T-helper 22 cell (primary cell): Measurements from ENCODE around the gene SLC5A1.

ENCODE experiments used
- DNase-seq: peaks from one replicate; pipeline ENCODE4 v3.0.0-alpha.2; 2020; ENCODE audit warnings: low read depth

Gene SLC5A1

GRCh38 chr22:32042924-32043323, at the start of gene SLC5A1:
Gene SLC5A1, plus strand, starts transcription at chr22:32043261. Its CDS starts 21 bp downstream, at chr22:32043282.
- no peak for DNase-seq

DNA sequence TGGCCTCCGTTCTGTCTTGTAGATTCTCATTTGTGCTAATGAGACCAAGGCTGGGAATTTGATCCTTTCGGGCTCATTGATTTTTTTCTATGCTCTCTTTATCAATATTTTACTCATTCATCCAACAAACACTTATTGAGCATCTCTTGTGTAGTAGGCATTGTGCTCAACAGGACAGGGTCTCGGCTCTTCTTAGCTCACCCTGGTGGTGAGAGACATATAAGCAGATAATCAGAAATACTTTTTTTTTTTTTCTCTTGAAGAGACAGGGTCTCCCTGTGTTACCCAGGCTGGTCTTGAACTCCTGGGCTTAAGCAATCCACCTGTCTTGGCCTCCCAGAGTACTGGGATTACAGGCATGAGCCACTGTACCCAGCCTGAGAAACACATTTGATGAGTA, 48.0 kb upstream of the SLC5A1 start:
- no peak for DNase-seq

- DNase-seq = no peak
Measured at GRCh38 chr22:31995807-31996206, 47.3 kb upstream of the SLC5A1 start.

GRCh38 chr22:31998784-31999385, 44.2 kb upstream of the SLC5A1 start:
- no peak for DNase-seq

DNA sequence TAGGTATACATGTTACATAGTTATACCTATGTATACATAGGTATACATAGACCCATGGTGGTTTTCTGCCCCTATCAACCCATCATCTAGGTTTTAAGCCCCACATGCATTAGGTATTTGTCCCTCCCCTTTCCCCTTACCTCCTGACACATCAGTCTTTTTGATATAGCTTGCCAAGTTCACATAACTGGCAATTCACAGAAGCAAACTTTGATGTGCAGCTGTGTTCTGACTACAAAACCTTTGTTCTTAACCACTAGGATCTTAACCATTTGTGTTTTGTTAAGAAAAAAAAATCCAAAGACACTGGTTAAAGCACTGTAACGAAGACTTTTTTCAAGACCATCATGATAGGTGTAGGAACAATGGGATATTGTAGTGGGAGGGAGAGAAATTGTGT, 42.9 kb upstream of the SLC5A1 start:
- DNase-seq = no peak

- DNase-seq = no peak
Measured at GRCh38 chr22:32005453-32005852, 37.6 kb upstream of the SLC5A1 start.

- no peak for DNase-seq
Measured at GRCh38 chr22:32013200-32013599, 29.9 kb upstream of the SLC5A1 start.

DNA sequence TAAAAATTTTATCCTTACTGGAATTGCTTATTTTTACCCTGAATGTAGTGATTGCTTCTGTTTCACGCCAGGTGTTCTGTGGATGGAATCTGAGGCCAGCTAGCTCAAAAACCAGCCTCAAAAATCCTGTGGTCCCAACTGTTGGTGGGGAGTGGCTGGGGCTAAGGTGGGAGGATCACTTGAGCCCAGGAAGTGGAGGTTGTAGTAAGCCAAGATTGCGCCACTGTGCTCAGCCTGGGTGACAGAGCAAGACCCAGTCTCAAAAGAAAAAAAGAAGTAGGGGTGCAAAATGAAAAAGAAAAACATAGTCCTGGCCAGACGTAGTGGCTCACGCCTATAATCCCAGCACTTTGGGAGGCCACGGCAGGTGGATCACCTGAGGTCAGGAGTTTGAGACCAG, 27.0 kb upstream of the SLC5A1 start:
- no peak for DNase-seq

DNA sequence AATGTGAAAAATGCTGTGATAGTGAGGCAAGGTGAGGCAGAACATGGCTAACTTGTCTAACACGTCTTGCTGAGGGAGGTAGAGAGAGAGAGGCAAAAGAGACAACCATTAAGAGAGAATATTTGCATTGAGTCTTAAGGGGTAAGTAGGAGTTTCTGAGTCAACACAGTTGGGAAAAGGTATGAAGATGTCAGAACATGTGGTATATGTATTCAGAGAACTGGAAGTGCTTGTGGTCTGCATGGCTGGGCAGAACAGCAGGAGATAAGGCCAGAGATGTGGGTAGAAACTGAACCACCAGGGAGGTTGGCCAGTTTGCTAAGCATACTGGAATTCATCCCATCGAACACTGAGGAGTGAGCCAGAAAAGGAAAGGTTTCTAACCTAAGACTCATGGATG, 25.0 kb upstream of the SLC5A1 start:
- DNase-seq = no peak

GRCh38 chr22:32020117-32020516, 22.9 kb upstream of the SLC5A1 start:
- DNase-seq = no peak

GRCh38 chr22:32021716-32022115, 21.3 kb upstream of the SLC5A1 start:
- no peak for DNase-seq

DNA sequence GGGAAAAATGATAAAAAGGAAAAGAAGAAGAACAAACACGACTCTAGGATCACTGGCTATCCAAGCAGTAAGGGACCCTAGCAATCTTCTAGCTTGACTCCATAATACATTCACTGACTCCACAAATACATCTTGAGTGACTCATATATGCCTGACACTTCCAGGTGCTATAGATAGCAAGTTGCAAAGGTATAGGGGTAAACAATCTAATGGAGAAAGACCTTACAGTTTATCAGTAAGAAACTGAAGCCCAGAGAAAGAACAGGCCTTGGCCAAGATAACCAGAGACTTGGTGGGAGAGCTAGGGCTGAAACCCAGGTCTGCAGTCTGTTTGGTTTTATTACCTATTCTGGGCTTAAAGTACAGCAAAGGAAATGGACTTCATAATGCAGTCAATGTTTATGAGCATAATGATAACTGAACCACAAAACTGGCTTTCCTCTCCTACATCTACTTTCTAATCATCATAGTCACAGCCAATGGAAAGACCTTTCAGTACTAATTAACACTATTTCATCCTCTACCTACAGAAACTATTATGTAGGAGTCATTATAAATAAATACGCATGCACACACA, 19.7 kb upstream of the SLC5A1 start:
- no peak for DNase-seq

DNA sequence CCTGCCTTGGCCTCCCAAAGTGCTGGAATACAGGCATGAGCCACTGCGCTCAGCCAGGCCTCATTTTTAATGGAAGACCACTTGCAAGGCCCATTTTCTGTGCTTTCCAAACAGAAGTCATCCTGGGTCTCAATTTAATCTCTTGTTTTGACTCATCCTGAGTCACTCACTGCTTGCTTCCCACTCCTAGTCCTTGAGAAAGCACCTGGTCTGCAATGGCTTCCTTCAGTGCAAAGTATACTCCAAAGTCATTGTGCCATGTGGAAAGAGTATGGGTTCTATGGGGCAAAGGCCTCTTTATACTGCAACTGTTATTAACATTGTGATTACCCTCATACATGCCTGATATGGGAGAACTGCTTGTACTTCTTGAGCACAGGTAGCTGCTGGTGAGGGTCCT, 18.3 kb upstream of the SLC5A1 start:
- DNase-seq = no peak

DNA sequence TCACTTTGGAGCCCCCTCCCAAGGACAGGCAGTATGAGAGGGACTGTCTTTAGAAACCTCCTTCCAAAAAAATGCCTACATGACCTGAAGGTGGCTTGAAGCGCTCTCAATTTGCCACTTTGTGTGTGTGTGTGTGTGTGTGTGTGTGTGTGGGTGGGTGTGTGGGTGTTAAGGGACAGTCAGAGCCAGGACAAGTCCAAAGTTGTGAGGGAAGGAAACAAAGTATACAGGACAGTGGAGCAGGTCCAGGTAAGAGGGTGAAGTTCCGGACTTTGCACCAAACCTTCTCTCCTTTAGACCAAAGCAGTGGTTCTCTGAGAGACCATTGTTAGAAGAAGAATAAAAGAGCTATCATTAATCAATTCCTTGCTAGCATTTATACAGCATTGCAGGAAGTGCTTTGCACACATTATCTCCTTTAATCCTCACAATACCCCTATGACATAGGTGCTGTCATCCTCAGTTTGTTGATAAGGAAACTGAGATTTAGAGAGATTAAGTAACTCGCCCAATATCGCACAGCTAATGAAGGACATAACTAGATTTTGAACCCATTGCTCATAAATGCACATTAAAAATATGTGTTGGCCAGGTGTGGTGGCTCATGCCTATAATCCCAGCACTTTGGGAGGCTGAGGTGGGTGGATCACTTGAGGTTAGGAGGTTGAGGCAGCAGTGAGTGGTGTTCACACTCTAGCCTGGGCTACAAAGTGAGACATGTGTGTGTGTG, 12.4 kb upstream of the SLC5A1 start:
- no peak for DNase-seq

DNA sequence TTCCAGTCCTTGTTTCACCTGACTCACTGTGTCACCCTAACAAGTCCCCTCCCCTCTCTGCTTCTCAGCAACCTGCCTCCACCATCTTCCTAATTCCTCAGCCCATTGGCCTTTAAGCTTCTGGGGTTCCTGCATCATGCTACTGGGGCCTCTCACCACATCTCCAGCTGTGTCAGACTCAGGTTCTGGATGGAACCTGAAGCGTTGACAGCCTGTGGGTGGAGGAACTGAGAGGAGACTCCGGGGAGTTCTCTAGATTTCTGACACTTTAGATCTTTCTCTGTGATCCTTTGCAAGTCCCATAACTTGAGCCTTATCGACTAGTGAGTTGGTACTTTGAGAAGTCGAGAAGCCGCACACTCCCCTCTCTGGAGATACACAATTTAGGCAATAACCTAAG, 11.6 kb upstream of the SLC5A1 start:
- no peak for DNase-seq

GRCh38 chr22:32034275-32034674, 8.8 kb upstream of the SLC5A1 start:
- DNase-seq = no peak

- DNase-seq = no peak
Measured at GRCh38 chr22:32037236-32037635, 5.8 kb upstream of the SLC5A1 start.

- DNase-seq = no peak
Measured at GRCh38 chr22:32040324-32040904, 2.6 kb upstream of the SLC5A1 start.

DNA sequence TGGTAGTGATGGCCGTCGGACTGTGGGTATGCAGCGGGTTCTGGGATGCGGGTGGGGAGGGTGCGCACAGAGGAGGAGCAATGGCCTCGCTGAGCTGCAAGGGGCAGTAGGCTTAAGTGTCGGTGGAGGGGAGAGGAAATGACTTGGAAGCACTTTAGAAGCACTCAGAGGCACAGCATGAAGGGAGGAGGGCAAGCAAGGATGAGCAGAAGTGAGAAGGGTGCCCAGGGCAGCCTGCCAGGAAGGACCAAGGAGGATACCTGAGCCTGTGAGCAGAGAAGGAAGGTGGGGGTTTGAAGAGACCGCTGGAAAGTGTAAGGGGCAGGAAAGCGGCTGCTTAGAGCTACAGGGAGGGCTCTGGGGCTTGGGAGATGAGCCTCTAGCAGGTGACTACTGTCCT, 330 bp downstream of the SLC5A1 start:
- DNase-seq = no peak

DNA sequence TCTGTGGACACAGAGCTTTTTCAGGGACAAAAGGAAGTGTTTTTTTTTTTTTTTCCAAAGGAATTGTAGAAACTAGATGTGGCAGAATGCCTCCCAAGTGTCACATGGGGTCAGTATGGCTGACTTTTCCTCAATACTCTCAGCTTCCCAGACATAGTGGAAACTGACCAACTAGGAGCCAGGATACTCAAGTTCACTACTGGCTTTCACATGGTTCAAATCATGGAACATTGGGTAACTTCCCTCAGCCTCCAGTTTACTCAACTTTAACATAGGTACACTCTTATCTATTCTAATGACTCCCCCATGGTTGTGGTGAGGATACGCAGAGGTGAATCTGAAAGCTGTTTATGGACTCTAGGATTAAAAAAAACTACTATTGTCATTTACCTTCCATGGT, 1.4 kb downstream of the SLC5A1 start:
- no peak for DNase-seq

- no peak for DNase-seq
Measured at GRCh38 chr22:32044913-32045312, 1.9 kb downstream of the SLC5A1 start.

DNA sequence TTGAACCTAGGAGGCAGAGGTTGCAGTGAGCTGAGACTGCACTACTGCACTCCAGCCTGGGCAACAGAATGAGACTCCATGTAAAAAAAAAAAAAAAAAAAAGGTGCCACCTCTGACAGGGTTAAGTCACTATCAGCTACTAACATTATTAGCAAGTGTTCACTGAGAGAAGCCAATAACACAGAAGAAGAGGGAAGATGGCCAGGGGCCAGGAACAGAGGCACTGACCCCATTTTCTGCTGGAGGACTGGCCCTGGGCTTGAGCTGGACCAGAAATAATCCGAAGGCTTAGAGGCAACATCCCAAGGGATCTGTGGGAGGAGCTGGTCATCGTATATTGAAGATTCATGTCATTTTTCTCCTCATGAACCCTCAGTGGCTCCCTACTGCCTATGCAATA, 5.0 kb downstream of the SLC5A1 start:
- DNase-seq = no peak
